H1 (cell line): ENCODE results near the gene MID1. TPM values are rescaled to one million over a fixed set of nuclear protein-coding genes. Genes with fewer than 3 reads are reported as not detected.
A peak's percentile ranks its signal among the peaks of the same experiment; 100 is the strongest.

Source experiments
- CTCF ChIA-PET: fragments of 300-600 bp; sonication (Branson Sonifier 250); formaldehyde crosslinking; loops from one replicate; lab custom pipeline; 2021; ENCODE audit not compliant: partially characterized antibody; lab: Charles Lee
- POLR2A ChIA-PET: fragments of 300-600 bp; sonication (Branson Sonifier 250); formaldehyde crosslinking; loops from one replicate; lab custom pipeline; 2021; ENCODE audit warnings: inconsistent platforms; ENCODE audit not compliant: partially characterized antibody; lab: Charles Lee
- DNase-seq, 2 experiments: peaks; one replicate each; pipeline versions ENCODE4 v3.0.0 to v3.0.0-alpha.2; 2010 to 2022; ENCODE audit warnings: low spot score in 2 of 2, low read depth in 1 of 2, mixed read lengths in 1 of 2
- FAIRE-seq: peaks from 2 replicates; lab custom pipeline; 2011; peaks lifted over from hg19 to GRCh38; lab: Jason Lieb, UNC
- H2AFZ ChIP-seq: 2 replicates; pipeline ENCODE4 v1.8.1; 2012; ENCODE audit warnings: low read length, inconsistent platforms
- H2AK5ac ChIP-seq: 2 replicates; pipeline ENCODE4 v1.6.1; 2013; ENCODE audit warnings: low read depth, low read length
- H2BK120ac ChIP-seq: replicated peaks from 2 replicates; pipeline ENCODE3; 2013; ENCODE audit warnings: low read depth, low read length, inconsistent platforms
- H2BK12ac ChIP-seq: 2 replicates; pipeline ENCODE4 v1.6.1; 2013; ENCODE audit warnings: low read depth, low read length
- H2BK15ac ChIP-seq: 2 replicates; pipeline ENCODE4 v1.6.1; 2013; ENCODE audit warnings: low read length
- H2BK20ac ChIP-seq: 2 replicates; pipeline ENCODE4 v1.6.1; 2013; ENCODE audit warnings: low read length
- H2BK5ac ChIP-seq: 2 replicates; pipeline ENCODE4 v1.6.1; 2013; ENCODE audit warnings: low read depth, low read length
- H3K14ac ChIP-seq: 2 replicates; pipeline ENCODE4 v1.6.1; 2013; ENCODE audit warnings: inconsistent platforms; ENCODE audit not compliant: insufficient read length
- H3K18ac ChIP-seq: 2 replicates; pipeline ENCODE4 v1.6.1; 2013; ENCODE audit warnings: low read length; ENCODE audit errors: extremely low read depth
- H3K23ac ChIP-seq: 2 replicates; pipeline ENCODE4 v1.6.1; 2013; ENCODE audit warnings: inconsistent platforms; ENCODE audit not compliant: insufficient read length
- H3K23me2 ChIP-seq: 2 replicates; pipeline ENCODE4 v1.6.1; 2013; ENCODE audit warnings: low read depth, low read length
- H3K27ac ChIP-seq: 2 replicates; pipeline ENCODE4 v1.6.1; 2011; ENCODE audit warnings: low read depth, low read length, inconsistent platforms
- H3K27me3 ChIP-seq, 4 experiments: replicated peaks in 1 of 4; 1 replicate in 1 of 4; 2 replicates in 3 of 4; pipeline versions ENCODE4 v1.6.1 to v1.8.1; 2011 to 2013; ENCODE audit warnings: low read length in 3 of 4, mild to moderate bottlenecking in 3 of 4, inconsistent platforms in 2 of 4, mixed read lengths in 2 of 4, moderate library complexity in 1 of 4; ENCODE audit not compliant: control insufficient read depth in 3 of 4, insufficient read depth in 3 of 4; ENCODE audit errors: extremely low read depth in 1 of 4
- H3K36me3 ChIP-seq, 4 experiments: 2 replicates each; pipeline versions ENCODE4 v1.6.1 to v1.8.1; 2011 to 2013; ENCODE audit warnings: mild to moderate bottlenecking in 4 of 4, low read length in 3 of 4, moderate library complexity in 2 of 4, control low read depth in 1 of 4, inconsistent platforms in 1 of 4; ENCODE audit not compliant: insufficient read depth in 4 of 4, control insufficient read depth in 2 of 4
- H3K4ac ChIP-seq: replicated peaks from 2 replicates; pipeline ENCODE3; 2013; ENCODE audit warnings: low read length, low read depth, mixed read lengths, inconsistent platforms; ENCODE audit not compliant: insufficient read length
- H3K4me1 ChIP-seq, 4 experiments: replicated peaks in 1 of 4; 1 replicate in 1 of 4; 2 replicates in 3 of 4; pipeline versions ENCODE4 v1.6.1 to v1.8.1; 2011 to 2013; ENCODE audit warnings: low read length in 3 of 4, inconsistent platforms in 2 of 4, mixed read lengths in 1 of 4; ENCODE audit not compliant: insufficient read depth in 4 of 4, control insufficient read depth in 3 of 4
- H3K4me2 ChIP-seq, 2 experiments: 2 replicates each; pipeline versions ENCODE4 v1.6.1 to v1.8.1; 2011 to 2013; ENCODE audit warnings: low read depth in 2 of 2, low read length in 2 of 2, control low read depth in 1 of 2, inconsistent platforms in 1 of 2, mild to moderate bottlenecking in 1 of 2; ENCODE audit not compliant: insufficient read depth in 1 of 2
- H3K4me3 ChIP-seq, 4 experiments: fragments of 200-600, 300-600 bp in 1 of 4; sonication (generic), shearing (Covaris generic), sonication (Bioruptor Twin) in 1 of 4; 2 replicates each; pipeline versions ENCODE4 v1.5.1 to v1.8.1; 2011 to 2016; ENCODE audit warnings: low read length in 4 of 4, low read depth in 3 of 4, control low read depth in 2 of 4, inconsistent platforms in 2 of 4, mild to moderate bottlenecking in 2 of 4, mixed read lengths in 1 of 4, moderate library complexity in 1 of 4; ENCODE audit not compliant: insufficient read depth in 2 of 4; ENCODE audit errors: extremely low read depth in 1 of 4
- H3K56ac ChIP-seq: replicated peaks from 2 replicates; pipeline ENCODE3; 2013; ENCODE audit warnings: low read depth, mild to moderate bottlenecking, mixed read lengths, low read length, inconsistent platforms; ENCODE audit not compliant: insufficient read length
- H3K79me1 ChIP-seq: 2 replicates; pipeline ENCODE4 v1.6.1; 2013; ENCODE audit warnings: low read depth, low read length, control low read depth
- H3K79me2 ChIP-seq, 2 experiments: 2 replicates each; pipeline versions ENCODE4 v1.6.1 to v1.8.1; 2012 to 2013; ENCODE audit warnings: low read length in 2 of 2, mild to moderate bottlenecking in 2 of 2, inconsistent platforms in 1 of 2; ENCODE audit not compliant: insufficient read depth in 2 of 2, control insufficient read depth in 1 of 2
- H3K9ac ChIP-seq, 4 experiments: replicated peaks in 1 of 4; 1 replicate in 1 of 4; 2 replicates in 3 of 4; pipeline versions ENCODE4 v1.6.1 to v1.8.1; 2011 to 2013; ENCODE audit warnings: low read depth in 3 of 4, low read length in 3 of 4, control low read depth in 2 of 4, mild to moderate bottlenecking in 2 of 4, moderate library complexity in 2 of 4, inconsistent platforms in 1 of 4; ENCODE audit errors: extremely low read depth in 1 of 4
- H3K9me3 ChIP-seq, 2 experiments: 2 replicates each; pipeline versions ENCODE4 v1.6.1 to v1.8.1; 2012 to 2013; ENCODE audit warnings: mild to moderate bottlenecking in 2 of 2, moderate library complexity in 2 of 2, control low read depth in 1 of 2, inconsistent platforms in 1 of 2, low read depth in 1 of 2, low read length in 1 of 2, mixed read lengths in 1 of 2; ENCODE audit not compliant: insufficient read depth in 2 of 2
- H4K20me1 ChIP-seq, 2 experiments: replicated peaks in 1 of 2; 2 replicates each; pipeline versions ENCODE3 to v1.8.1; 2011 to 2013; ENCODE audit warnings: inconsistent platforms in 2 of 2, low read length in 2 of 2, mild to moderate bottlenecking in 1 of 2; ENCODE audit not compliant: insufficient read depth in 2 of 2, control insufficient read depth in 1 of 2
- H4K5ac ChIP-seq: 2 replicates; pipeline ENCODE4 v1.6.1; 2013; ENCODE audit warnings: low read length, low read depth, mixed read lengths, inconsistent platforms; ENCODE audit not compliant: insufficient read length
- H4K8ac ChIP-seq: 2 replicates; pipeline ENCODE4 v1.8.0; 2013; ENCODE audit warnings: mild to moderate bottlenecking, moderate library complexity, low read length, inconsistent platforms; ENCODE audit not compliant: insufficient read depth; ENCODE audit errors: extremely low read depth
- H4K91ac ChIP-seq: replicated peaks from 2 replicates; pipeline ENCODE3; 2013; ENCODE audit warnings: low read length, mixed read lengths, inconsistent platforms; ENCODE audit not compliant: insufficient read length
- CHD1 ChIP-seq: IDR thresholded peaks from 2 replicates; pipeline ENCODE4 v1.6.1; 2012; ENCODE audit warnings: low read depth, low read length, improper control_type of control experiment
- RNF2 ChIP-seq: fragments of 200-900, 300-1000 bp; sonication (generic); IDR thresholded peaks from 2 replicates; pipeline ENCODE4 v1.7.1; 2016; ENCODE audit warnings: borderline replicate concordance, low read depth, mild to moderate bottlenecking, antibody characterized with exemption, low read length; ENCODE audit not compliant: poor library complexity, severe bottlenecking; ENCODE audit errors: missing control alignments
- SIRT6 ChIP-seq: IDR thresholded peaks from one replicate; pipeline ENCODE4 v1.7.1; 2012; ENCODE audit warnings: low read length, inconsistent platforms
- TAF7 ChIP-seq: optimal IDR thresholded peaks from 2 replicates; pipeline ENCODE3; 2011; ENCODE audit warnings: low read depth, mild to moderate bottlenecking, inconsistent platforms, low read length, moderate library complexity, borderline replicate concordance
- WGBS, 2 experiments: shearing (Covaris generic) in 1 of 2; methylation state at CpG; one replicate each; pipeline versions ENCODE4 v1.1.6 to v1.1.7; 2013 to 2015; ENCODE audit warnings: low lambda C conversion rate in 2 of 2, mixed read lengths in 2 of 2, inconsistent platforms in 1 of 2, low coverage in 1 of 2, missing lambda C conversion rate in 1 of 2; ENCODE audit not compliant: insufficient replicate concordance in 2 of 2, insufficient coverage in 1 of 2, insufficient read length in 1 of 2; ENCODE audit errors: extremely low coverage in 1 of 2, missing lambda C conversion rate in 1 of 2; 5-methylcytosine and 5-hydroxymethylcytosine counted together
- polyA plus RNA-seq, 7 experiments: library from polyadenylated mRNA; depleted of rRNA in 3 of 7; stranded (reverse) in 5 of 7; unstranded in 2 of 7; fragments of >200 nt in 5 of 7; fragments of 200-250 nt in 2 of 7; gene quantifications; 1 replicate in 5 of 7; 2 replicates in 1 of 7; 4 replicates in 1 of 7; pipeline versions ENCODE4 v1.2.1 to v1.2.3, GENCODE V29; 2011 to 2013; ENCODE audit warnings: missing spikeins in 2 of 7, mixed read lengths in 2 of 7
- total RNA-seq: library from RNA; stranded (reverse); fragmentation: NEBNext Ultra II Directional; extraction: Animal tissue kit (Norgen Biotek cat#: 25700); gene quantifications from 2 replicates; pipeline ENCODE4 v1.2.1, GENCODE V29; 2021

Gene MID1
- total and polyA plus RNA-seq, 2 of the 8 experiments (the other 6 are each of a cell fraction or from before 2014, with no cell fraction given) = 12.9 to 54.3 TPM

GRCh38 chrX:10649265-10649664, 28.9 kb upstream of the MID1 start:
- H3K27ac ChIP-seq = no peak overlapping the region
- TF ChIP-seq CHD1 (no peak), TAF7 (no peak), SIRT6 (no peak), RNF2 (no peak)

More at GRCh38 chrX:10649265-10649664, 28.9 kb upstream of the MID1 start:
- no peaks in the 10 kb centered on the region for H3K27me3 ChIP-seq
- no peak overlapping the region for H3K14ac ChIP-seq
- H4K8ac ChIP-seq = no peak overlapping the region
- H4K5ac ChIP-seq = no peak overlapping the region
- H3K4ac ChIP-seq = no peak overlapping the region
- FAIRE-seq (peak; percentile 48), DNase-seq (no peak)
- H2BK20ac ChIP-seq = no peak overlapping the region
- H3K36me3 ChIP-seq = no peaks in the 10 kb centered on the region
- H2AFZ ChIP-seq = no peak overlapping the region
- no peak overlapping the region for H2BK15ac ChIP-seq
- no peak overlapping the region for H3K56ac ChIP-seq
- H3K23me2 ChIP-seq = no peaks in the 10 kb centered on the region
- POLR2A ChIA-PET = no interaction called here
- H3K4me1 ChIP-seq = no peaks in the 10 kb centered on the region
- no peak overlapping the region for H3K23ac ChIP-seq
- H4K91ac ChIP-seq = no peak overlapping the region
- H2BK5ac ChIP-seq = no peak overlapping the region
- no peak overlapping the region for H2BK120ac ChIP-seq
- H2BK12ac ChIP-seq = no peak overlapping the region
- no peaks in the 10 kb centered on the region for H3K79me1 ChIP-seq
- no peak overlapping the region for H3K4me2 ChIP-seq
- H3K4me3 ChIP-seq = no peak overlapping the region
- WGBS, 2 experiments = 89% methylated on average over 4 of the region's 4 CpGs; no CpG with 5 or more reads in 1 of the 2 experiments
- no peak overlapping the region for H2AK5ac ChIP-seq
- no peaks in the 10 kb centered on the region for H3K79me2 ChIP-seq
- H3K9ac ChIP-seq = no peak overlapping the region
- no peaks in the 10 kb centered on the region for H3K9me3 ChIP-seq
- no peaks in the 10 kb centered on the region for H4K20me1 ChIP-seq
- no peak overlapping the region for H3K18ac ChIP-seq
- CTCF ChIA-PET = interaction anchor here (0.9 kb wide), 1 partner anchor 114 kb away, joined by 3 read pairs; no protein-coding TSS in a partner anchor
